ENCODE measurements around the gene UBB.
A peak's percentile ranks its signal among the peaks of the same experiment; 100 is the strongest.

The UBB gene

DNA sequence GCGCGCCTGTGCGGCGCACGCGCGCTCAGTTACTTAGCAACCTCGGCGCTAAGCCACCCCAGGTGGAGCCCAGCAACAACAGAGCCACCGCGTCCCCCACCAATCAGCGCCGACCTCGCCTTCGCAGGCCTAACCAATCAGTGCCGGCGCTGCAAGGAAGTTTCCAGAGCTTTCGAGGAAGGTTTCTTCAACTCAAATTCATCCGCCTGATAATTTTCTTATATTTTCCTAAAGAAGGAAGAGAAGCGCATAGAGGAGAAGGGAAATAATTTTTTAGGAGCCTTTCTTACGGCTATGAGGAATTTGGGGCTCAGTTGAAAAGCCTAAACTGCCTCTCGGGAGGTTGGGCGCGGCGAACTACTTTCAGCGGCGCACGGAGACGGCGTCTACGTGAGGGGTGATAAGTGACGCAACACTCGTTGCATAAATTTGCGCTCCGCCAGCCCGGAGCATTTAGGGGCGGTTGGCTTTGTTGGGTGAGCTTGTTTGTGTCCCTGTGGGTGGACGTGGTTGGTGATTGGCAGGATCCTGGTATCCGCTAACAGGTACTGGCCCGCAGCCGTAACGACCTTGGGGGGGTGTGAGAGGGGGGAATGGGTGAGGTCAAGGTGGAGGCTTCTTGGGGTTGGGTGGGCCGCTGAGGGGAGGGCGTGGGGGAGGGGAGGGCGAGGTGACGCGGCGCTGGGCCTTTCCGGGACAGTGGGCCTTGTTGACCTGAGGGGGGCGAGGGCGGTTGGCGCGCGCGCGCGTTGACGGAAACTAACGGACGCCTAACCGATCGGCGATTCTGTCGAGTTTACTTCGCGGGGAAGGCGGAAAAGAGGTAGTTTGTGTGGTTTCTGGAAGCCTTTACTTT, at the start of gene UBB:
TSS of gene UBB (plus strand) at position 452 of the 856 bp plus-strand sequence. CDS start 817 bp downstream, outside the sequence.
- peak; percentile 97 for DNase-seq (ENCODE audit: low read depth)
- TF ChIP-seq, protein P1, sequence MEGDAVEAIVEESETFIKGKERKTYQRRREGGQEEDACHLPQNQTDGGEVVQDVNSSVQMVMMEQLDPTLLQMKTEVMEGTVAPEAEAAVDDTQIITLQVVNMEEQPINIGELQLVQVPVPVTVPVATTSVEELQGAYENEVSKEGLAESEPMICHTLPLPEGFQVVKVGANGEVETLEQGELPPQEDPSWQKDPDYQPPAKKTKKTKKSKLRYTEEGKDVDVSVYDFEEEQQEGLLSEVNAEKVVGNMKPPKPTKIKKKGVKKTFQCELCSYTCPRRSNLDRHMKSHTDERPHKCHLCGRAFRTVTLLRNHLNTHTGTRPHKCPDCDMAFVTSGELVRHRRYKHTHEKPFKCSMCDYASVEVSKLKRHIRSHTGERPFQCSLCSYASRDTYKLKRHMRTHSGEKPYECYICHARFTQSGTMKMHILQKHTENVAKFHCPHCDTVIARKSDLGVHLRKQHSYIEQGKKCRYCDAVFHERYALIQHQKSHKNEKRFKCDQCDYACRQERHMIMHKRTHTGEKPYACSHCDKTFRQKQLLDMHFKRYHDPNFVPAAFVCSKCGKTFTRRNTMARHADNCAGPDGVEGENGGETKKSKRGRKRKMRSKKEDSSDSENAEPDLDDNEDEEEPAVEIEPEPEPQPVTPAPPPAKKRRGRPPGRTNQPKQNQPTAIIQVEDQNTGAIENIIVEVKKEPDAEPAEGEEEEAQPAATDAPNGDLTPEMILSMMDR (IDR thresholded peaks at IDR 0.05; ENCODE audit: control insufficient read depth, extremely low read depth, insufficient read depth), result no peak
- H3K4me3 ChIP-seq (ENCODE audit: low read depth, low read length), result peak within 1 kb of the TSS; percentile 97

DNA sequence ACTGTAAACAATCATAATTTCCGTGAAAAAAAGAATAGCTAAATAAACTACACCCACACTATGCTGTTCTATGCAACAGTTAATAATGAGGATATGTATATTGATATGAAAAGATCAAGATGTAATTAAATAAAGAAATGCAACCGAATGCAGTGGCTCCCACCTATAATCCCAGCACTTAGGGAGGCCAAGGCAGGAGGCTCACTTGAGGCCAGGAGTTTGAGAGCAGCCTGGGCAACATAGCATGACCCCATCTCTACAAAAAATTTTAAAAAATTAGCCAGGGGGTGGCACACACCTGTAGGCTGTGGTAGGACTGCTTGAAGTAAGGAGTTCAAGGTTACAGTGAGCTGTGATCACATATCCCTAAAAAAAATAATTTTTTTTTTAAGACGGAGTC, 42.5 kb upstream of the UBB start:
- TF ChIP-seq, protein P1 (IDR thresholded peaks at IDR 0.05; ENCODE audit: control insufficient read depth, extremely low read depth, insufficient read depth), result no peak
- DNase-seq (ENCODE audit: low read depth), result no peak

DNA sequence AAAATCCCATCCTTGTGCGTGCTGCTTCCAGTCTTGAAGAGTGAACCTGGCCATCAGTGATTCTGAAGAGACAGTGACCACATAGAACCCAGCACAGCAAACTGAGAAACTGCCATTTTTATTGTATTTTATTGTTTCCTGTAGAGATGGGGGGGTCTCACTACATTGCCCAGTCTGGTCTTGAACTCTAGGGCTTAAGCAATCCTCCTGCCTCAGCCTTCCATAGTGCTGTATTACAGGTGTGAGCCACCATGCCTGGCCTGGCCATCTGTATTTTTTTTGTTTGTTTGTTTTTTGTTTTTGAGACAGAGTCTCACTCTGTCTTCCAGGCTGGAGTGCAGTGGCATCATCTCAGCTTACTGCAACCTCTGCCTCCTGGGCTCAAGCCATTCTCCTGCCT, 41.5 kb upstream of the UBB start:
- TF ChIP-seq, protein P1 (IDR thresholded peaks at IDR 0.05; ENCODE audit: control insufficient read depth, extremely low read depth, insufficient read depth), result no peak
- DNase-seq (ENCODE audit: low read depth), result no peak
- no peak overlapping the region for H3K4me3 ChIP-seq (ENCODE audit: low read depth, low read length)

More for the DNA sequence above, 42.5 kb upstream of the UBB start:
- no peak overlapping the region for H3K4me3 ChIP-seq (ENCODE audit: low read depth, low read length)

DNA sequence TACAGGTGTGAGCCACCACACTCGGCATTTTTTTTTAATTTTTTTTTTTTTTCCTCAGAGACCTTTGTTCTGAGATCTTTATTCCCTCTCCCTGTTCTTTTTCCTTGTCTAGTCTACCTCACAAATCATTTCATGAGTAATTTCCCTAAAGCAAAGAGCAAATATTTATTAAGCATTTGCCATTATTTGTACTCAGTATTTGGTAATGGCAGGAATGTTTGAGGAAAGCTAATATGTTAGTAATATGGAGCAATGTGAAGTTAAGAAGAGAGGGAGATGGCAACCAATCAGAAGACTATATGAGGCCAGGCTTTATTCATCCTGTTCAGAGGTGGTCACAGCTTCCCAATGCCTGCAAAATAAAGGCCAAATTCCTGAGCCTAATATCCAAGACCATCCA, 40.9 kb upstream of the UBB start:
- DNase-seq (ENCODE audit: low read depth), result no peak
- TF ChIP-seq, protein P1 (IDR thresholded peaks at IDR 0.05; ENCODE audit: control insufficient read depth, extremely low read depth, insufficient read depth), result no peak
- no peak overlapping the region for H3K4me3 ChIP-seq (ENCODE audit: low read depth, low read length)

DNA sequence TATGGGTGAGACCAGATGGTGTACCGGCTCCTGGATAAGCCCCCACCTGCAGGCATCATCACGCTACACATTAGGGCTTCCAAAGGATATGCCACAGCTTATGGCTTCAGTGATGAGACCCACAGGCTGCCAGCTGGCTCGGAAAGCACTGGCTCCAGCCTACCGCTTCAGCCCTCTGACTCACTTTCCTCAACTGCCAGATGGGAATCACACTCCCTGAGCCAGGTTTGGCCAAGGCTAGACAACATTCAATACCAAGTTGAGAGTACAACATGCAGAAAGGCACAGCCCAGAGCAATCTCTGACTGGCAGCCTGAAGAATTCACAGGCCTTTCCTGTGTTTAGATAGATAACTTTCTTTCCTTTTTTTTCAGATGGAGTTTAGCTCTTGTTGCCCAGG, 37.9 kb upstream of the UBB start:
- no peak overlapping the region for H3K4me3 ChIP-seq (ENCODE audit: low read depth, low read length)
- TF ChIP-seq, protein P1 (IDR thresholded peaks at IDR 0.05; ENCODE audit: control insufficient read depth, extremely low read depth, insufficient read depth), result no peak
- DNase-seq (ENCODE audit: low read depth), result no peak

DNA sequence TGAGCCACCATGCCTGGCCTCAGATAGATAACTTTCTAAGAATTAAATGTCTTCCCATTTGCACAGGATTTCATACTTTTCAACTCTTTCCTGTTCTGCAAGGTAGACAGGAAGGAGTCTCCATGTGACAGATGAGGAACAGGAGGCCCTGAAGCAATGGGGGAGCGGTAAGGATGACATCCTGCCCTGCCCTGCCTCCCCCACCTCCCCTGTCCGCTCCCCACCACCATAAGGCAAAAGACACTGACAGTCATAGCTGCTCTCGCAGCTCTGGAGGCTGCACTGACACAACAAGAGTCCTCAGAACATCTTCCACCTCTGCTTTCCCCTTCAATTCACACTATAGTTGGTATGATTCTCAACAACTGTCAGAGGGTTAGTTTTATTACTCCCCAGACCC, 37.3 kb upstream of the UBB start:
- TF ChIP-seq, protein P1 (IDR thresholded peaks at IDR 0.05; ENCODE audit: control insufficient read depth, extremely low read depth, insufficient read depth), result no peak
- no peak overlapping the region for H3K4me3 ChIP-seq (ENCODE audit: low read depth, low read length)
- no peak for DNase-seq (ENCODE audit: low read depth)

Data from LNCaP clone FGC (cell line).